G401 (cell line): ENCODE measurements around the gene ITGA3. TPM values are rescaled to one million over a fixed set of nuclear protein-coding genes. Genes with fewer than 3 reads are reported as not detected.
A peak's percentile ranks its signal among the peaks of the same experiment; 100 is the strongest.

Experiments
- DNase-seq: peaks from one replicate; pipeline ENCODE4 v3.0.0-alpha.2; 2015; ENCODE audit warnings: low spot score
- in situ Hi-C: cut with HindIII; loops from 2 replicates; pipeline ENCODE4 v1.10.0; 2016; ENCODE audit warnings: low sequenced_read_pairs, mixed read lengths
- total RNA-seq: library from RNA; depleted of rRNA; stranded (reverse); fragments of >200 nt; shearing (Covaris generic); gene quantifications from 2 replicates; pipeline ENCODE4 v1.2.3, GENCODE V29; 2014; rRNA removed

ITGA3 gene
- total RNA-seq: 12.2 and 14.5 TPM in 2 replicates

GRCh38 chr17:50055426-50056216, at the start of gene ITGA3:
TSS of gene ITGA3 (plus strand) at chr17:50056110. CDS start at chr17:50056440, 330 bp downstream.
- in situ Hi-C loops: no loop called here
- peak; percentile 83 for DNase-seq

- in situ Hi-C loops: no loop called here
- no peak for DNase-seq
Measured at GRCh38 chr17:50009282-50009681, 46.6 kb upstream of the ITGA3 start.

GRCh38 chr17:50013079-50013478, 42.8 kb upstream of the ITGA3 start:
- in situ Hi-C loops: no loop called here
- no peak for DNase-seq

GRCh38 chr17:50014471-50015088, 41.3 kb upstream of the ITGA3 start:
- in situ Hi-C loops: no loop called here
- DNase-seq: no peak

- no peak for DNase-seq
- in situ Hi-C loops: no loop called here
Measured at GRCh38 chr17:50015146-50015545, 40.8 kb upstream of the ITGA3 start.

GRCh38 chr17:50018909-50019308, 37.0 kb upstream of the ITGA3 start:
- in situ Hi-C loops: no loop called here
- DNase-seq: no peak

GRCh38 chr17:50020841-50021599, 34.9 kb upstream of the ITGA3 start:
- in situ Hi-C loops: no loop called here

GRCh38 chr17:50021681-50022370, 34.1 kb upstream of the ITGA3 start:
- DNase-seq: no peak
- in situ Hi-C loops: no loop called here

More at GRCh38 chr17:50020841-50021599, 34.9 kb upstream of the ITGA3 start:
- no peak for DNase-seq

GRCh38 chr17:50022463-50023130, 33.3 kb upstream of the ITGA3 start:
- DNase-seq: no peak
- in situ Hi-C loops: no loop called here

GRCh38 chr17:50023520-50023919, 32.4 kb upstream of the ITGA3 start:
- no peak for DNase-seq
- in situ Hi-C loops: no loop called here

GRCh38 chr17:50024808-50025207, 31.1 kb upstream of the ITGA3 start:
- DNase-seq: no peak
- in situ Hi-C loops: no loop called here

- in situ Hi-C loops: no loop called here
- DNase-seq: no peak
Measured at GRCh38 chr17:50026046-50026675, 29.7 kb upstream of the ITGA3 start.

- peak; percentile 86 for DNase-seq
- in situ Hi-C loops: no loop called here
Measured at GRCh38 chr17:50026837-50027171, 29.1 kb upstream of the ITGA3 start.

GRCh38 chr17:50027172-50027880, 28.6 kb upstream of the ITGA3 start:
- in situ Hi-C loops: no loop called here
- DNase-seq: no peak

- in situ Hi-C loops: no loop called here
- DNase-seq: no peak
Measured at GRCh38 chr17:50027881-50028735, 27.8 kb upstream of the ITGA3 start.

GRCh38 chr17:50028736-50029120, 27.2 kb upstream of the ITGA3 start:
- in situ Hi-C loops: no loop called here
- DNase-seq: no peak

- in situ Hi-C loops: no loop called here
- DNase-seq: no peak
Measured at GRCh38 chr17:50029185-50029584, 26.7 kb upstream of the ITGA3 start.
